Endothelial cell of umbilical vein (primary cell): ENCODE measurements around the gene SLC2A1. TPM values are rescaled to one million over a fixed set of nuclear protein-coding genes. Genes with fewer than 3 reads are reported as not detected.

ENCODE experiments used
- BruUV-seq: library from RNA; stranded (reverse); fragments of 400-500 nt; replicated peaks from 2 replicates; lab custom pipeline; 2021; lab: Mats Ljungman, UMichigan
- CTCF ChIA-PET: fragments of 300-600, 350-600 bp; sonication (Branson Sonifier 250); formaldehyde crosslinking; loops from one replicate; lab custom pipeline; 2021; ENCODE audit warnings: antibody characterized with exemption, inconsistent platforms; lab: Charles Lee
- POLR2A ChIA-PET: fragments of 300-600, 350-600 bp; sonication (Branson Sonifier 250); formaldehyde crosslinking; loops from one replicate; lab custom pipeline; 2021; ENCODE audit warnings: antibody characterized with exemption, inconsistent platforms; lab: Charles Lee
- DNase-seq: peaks from one replicate; pipeline ENCODE4 v3.0.0-alpha.2; 2011; ENCODE audit warnings: low read depth, low spot score
- FAIRE-seq: peaks from 2 replicates; lab custom pipeline; 2011; peaks lifted over from hg19 to GRCh38; lab: Jason Lieb, UNC
- H2AFZ ChIP-seq: 2 replicates; pipeline ENCODE4 v1.6.0; 2012; ENCODE audit warnings: low read depth, low read length, control low read depth, inconsistent platforms
- H3K27ac ChIP-seq: 2 replicates; pipeline ENCODE4 v1.5.1; 2011; ENCODE audit warnings: low read depth, mild to moderate bottlenecking, control low read depth, low read length, moderate library complexity; ENCODE audit not compliant: insufficient read depth
- H3K27me3 ChIP-seq, 2 experiments: 2 replicates each; pipeline versions ENCODE4 v1.6.0 to v1.6.1; 2011; ENCODE audit warnings: low read length in 2 of 2, mixed read lengths in 1 of 2; ENCODE audit not compliant: control insufficient read depth in 2 of 2, insufficient read depth in 2 of 2
- H3K36me3 ChIP-seq, 2 experiments: 2 replicates in 1 of 2; 3 replicates in 1 of 2; pipeline ENCODE4 v1.5.1; 2011; ENCODE audit warnings: low read length in 2 of 2, mild to moderate bottlenecking in 1 of 2, moderate library complexity in 1 of 2; ENCODE audit not compliant: control insufficient read depth in 2 of 2, insufficient read depth in 2 of 2; ENCODE audit errors: extremely low read depth in 1 of 2
- H3K4me1 ChIP-seq: 3 replicates; pipeline ENCODE4 v1.5.1; 2011; ENCODE audit warnings: mild to moderate bottlenecking, low read length; ENCODE audit not compliant: control insufficient read depth, insufficient read depth; ENCODE audit errors: extremely low read depth
- H3K4me2 ChIP-seq: 2 replicates; pipeline ENCODE4 v1.6.1; 2011; ENCODE audit warnings: low read length, control low read depth, mixed read lengths; ENCODE audit not compliant: insufficient read depth
- H3K4me3 ChIP-seq, 3 experiments: fragments of 200-600 bp in 1 of 3; sonication (generic), shearing (Covaris generic) in 1 of 3; replicated peaks in 1 of 3; 2 replicates each; pipeline ENCODE4 v1.5.1; 2011 to 2016; ENCODE audit warnings: control low read depth in 3 of 3, low read length in 3 of 3, mild to moderate bottlenecking in 2 of 3, inconsistent platforms in 1 of 3, low read depth in 1 of 3, moderate library complexity in 1 of 3; ENCODE audit not compliant: insufficient read depth in 1 of 3
- H3K79me2 ChIP-seq: 2 replicates; pipeline ENCODE4 v1.6.0; 2012; ENCODE audit warnings: low read length, inconsistent platforms; ENCODE audit not compliant: control insufficient read depth, insufficient read depth
- H3K9ac ChIP-seq: replicated peaks from 2 replicates; pipeline ENCODE3; 2011; ENCODE audit warnings: low read length, control low read depth; ENCODE audit not compliant: insufficient read depth; ENCODE audit errors: extremely low read depth
- H3K9me1 ChIP-seq: replicated peaks from 3 replicates; pipeline ENCODE4 v1.6.0; 2011; ENCODE audit warnings: mild to moderate bottlenecking, low read length; ENCODE audit not compliant: control insufficient read depth, insufficient read depth; ENCODE audit errors: extremely low read depth
- H3K9me3 ChIP-seq: replicated peaks from 2 replicates; pipeline ENCODE4 v1.5.1; 2012; ENCODE audit warnings: low read length, inconsistent platforms; ENCODE audit not compliant: control insufficient read depth, insufficient read depth
- H4K20me1 ChIP-seq: replicated peaks from 2 replicates; pipeline ENCODE3; 2011; ENCODE audit warnings: mild to moderate bottlenecking, low read length; ENCODE audit not compliant: control insufficient read depth, insufficient read depth; ENCODE audit errors: extremely low read depth
- EZH2 ChIP-seq: IDR thresholded peaks from 2 replicates; pipeline ENCODE4 v1.6.1; 2012; ENCODE audit warnings: borderline replicate concordance, low read depth, mild to moderate bottlenecking, moderate library complexity, low read length, inconsistent platforms; ENCODE audit not compliant: severe bottlenecking
- FOS ChIP-seq: IDR thresholded peaks from 2 replicates; pipeline ENCODE4 v1.6.1; 2011; ENCODE audit warnings: mild to moderate bottlenecking, low read length, moderate library complexity, borderline replicate concordance; ENCODE audit not compliant: insufficient read depth
- GATA2 ChIP-seq: IDR thresholded peaks from 2 replicates; pipeline ENCODE4 v1.7.0; 2011; ENCODE audit warnings: low read depth, mild to moderate bottlenecking, moderate library complexity, mixed read lengths, low read length; ENCODE audit not compliant: insufficient read length, insufficient read depth
- JUN ChIP-seq: IDR thresholded peaks from 2 replicates; pipeline ENCODE4 v1.6.1; 2011; ENCODE audit warnings: borderline replicate concordance, low read depth; ENCODE audit not compliant: insufficient read length, insufficient read depth
- MYC ChIP-seq: IDR thresholded peaks from one replicate; pipeline ENCODE4 v1.6.1; 2011; ENCODE audit warnings: mild to moderate bottlenecking, low read depth, low read length
- POLR2A ChIP-seq: IDR thresholded peaks from 2 replicates; pipeline ENCODE4 v1.6.1; 2012; ENCODE audit warnings: low read depth, mild to moderate bottlenecking, control low read depth, low read length
- POLR2AphosphoS5 ChIP-seq: IDR thresholded peaks from 2 replicates; pipeline ENCODE4 v1.6.1; 2012; ENCODE audit warnings: low read depth, mild to moderate bottlenecking, control low read depth, low read length, moderate library complexity; ENCODE audit not compliant: insufficient read depth
- dilution Hi-C: fragments of 300-500 bp; cut with MboI; formaldehyde crosslinking; loops from one replicate; pipeline ENCODE4 v1.15.0; 2019; ENCODE audit warnings: low sequenced_read_pairs; ENCODE audit not compliant: extremely low pct_ligation_motif_present
- intact Hi-C: fragments of 100-400 bp; cut with micrococcal nuclease; formaldehyde crosslinking; loops from one replicate; pipeline ENCODE4 v1.10.0; 2022
- polyA plus RNA-seq, 4 experiments: library from polyadenylated mRNA; depleted of rRNA in 3 of 4; stranded (reverse) in 3 of 4; unstranded in 1 of 4; fragments of >200 nt; gene quantifications; 2 replicates each; pipeline versions ENCODE4 v1.2.1 to v1.2.3, GENCODE V29; 2011 to 2012; ENCODE audit warnings: missing spikeins in 1 of 4
- total RNA-seq: library from RNA; stranded (reverse); gene quantifications from 2 replicates; pipeline ENCODE4 v1.2.3, GENCODE V29; 2021
- TF ChIP-seq, protein P1 (sequence below): IDR thresholded peaks from 2 replicates; pipeline ENCODE4 v1.6.1; 2011; ENCODE audit not compliant: insufficient read depth, insufficient read length
- TF ChIP-seq, protein P2 (sequence below), 2 donors: IDR thresholded peaks; 1 replicate in 1 of 2; 2 replicates in 1 of 2; pipeline ENCODE4 v1.5.1; 2011; ENCODE audit warnings: low read length in 2 of 2, mild to moderate bottlenecking in 2 of 2, moderate library complexity in 2 of 2, control low read depth in 1 of 2, inconsistent platforms in 1 of 2, low read depth in 1 of 2; ENCODE audit not compliant: insufficient read depth in 1 of 2; ENCODE audit errors: extremely low read depth in 1 of 2

SLC2A1 gene
- total and polyA plus RNA-seq, 2 donors (not counting 3 experiments of a cell fraction or from before 2014, with no cell fraction given): 42.2 to 46.5 TPM

DNA sequence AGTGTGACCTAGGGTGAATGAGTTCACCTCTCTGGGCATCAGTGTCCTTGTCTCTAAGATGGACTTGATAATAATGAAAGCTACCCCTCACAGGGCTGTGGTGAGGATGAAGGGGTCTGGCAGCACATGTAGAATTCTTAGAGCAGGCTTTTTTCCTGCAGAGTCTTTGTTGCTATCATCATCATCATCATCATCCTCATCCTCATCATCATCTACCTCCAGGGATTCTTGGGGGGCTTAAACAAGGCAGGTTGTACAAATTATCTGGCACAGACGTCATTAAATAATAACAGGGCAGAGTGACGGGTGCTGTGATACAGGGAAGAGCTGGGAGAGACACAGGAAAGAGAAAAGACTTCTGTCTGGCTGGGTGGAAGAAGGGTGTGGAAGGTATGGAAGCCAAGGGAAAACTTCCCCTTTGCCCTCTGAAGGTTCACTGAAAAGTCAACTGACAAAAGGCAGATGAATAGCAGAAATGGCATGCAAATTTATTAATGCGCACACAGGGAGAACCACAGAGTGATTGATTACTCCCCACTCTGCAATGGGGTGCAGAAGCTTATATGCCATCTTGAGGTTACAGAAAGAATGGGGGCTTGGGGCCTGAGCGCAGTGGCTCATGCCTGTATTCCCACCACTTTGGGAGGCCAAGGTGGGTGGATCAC lies 17.0 kb upstream of the SLC2A1 start:
- no peaks in the 10 kb centered on the region for H4K20me1 ChIP-seq
- H3K9me1 ChIP-seq: no peaks in the 10 kb centered on the region
- DNase-seq: no peak
- H3K4me2 ChIP-seq: no peak overlapping the region
- H3K9me3 ChIP-seq: no peaks in the 10 kb centered on the region
- no peak overlapping the region for H3K27ac ChIP-seq
- intact Hi-C loops: loop anchor here (2.0 to 5.0 kb wide), 2 partner anchors 17 to 92 kb away; partner anchors contain the start of gene SLC2A1
- no peak for TF ChIP-seq POLR2A
- TF ChIP-seq GATA2: no peak
- no peak for TF ChIP-seq EZH2
- TF ChIP-seq POLR2AphosphoS5: no peak
- no peak for TF ChIP-seq FOS
- TF ChIP-seq MYC: no peak
- TF ChIP-seq, protein P1, sequence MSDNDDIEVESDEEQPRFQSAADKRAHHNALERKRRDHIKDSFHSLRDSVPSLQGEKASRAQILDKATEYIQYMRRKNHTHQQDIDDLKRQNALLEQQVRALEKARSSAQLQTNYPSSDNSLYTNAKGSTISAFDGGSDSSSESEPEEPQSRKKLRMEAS: no peak
- TF ChIP-seq, protein P2, sequence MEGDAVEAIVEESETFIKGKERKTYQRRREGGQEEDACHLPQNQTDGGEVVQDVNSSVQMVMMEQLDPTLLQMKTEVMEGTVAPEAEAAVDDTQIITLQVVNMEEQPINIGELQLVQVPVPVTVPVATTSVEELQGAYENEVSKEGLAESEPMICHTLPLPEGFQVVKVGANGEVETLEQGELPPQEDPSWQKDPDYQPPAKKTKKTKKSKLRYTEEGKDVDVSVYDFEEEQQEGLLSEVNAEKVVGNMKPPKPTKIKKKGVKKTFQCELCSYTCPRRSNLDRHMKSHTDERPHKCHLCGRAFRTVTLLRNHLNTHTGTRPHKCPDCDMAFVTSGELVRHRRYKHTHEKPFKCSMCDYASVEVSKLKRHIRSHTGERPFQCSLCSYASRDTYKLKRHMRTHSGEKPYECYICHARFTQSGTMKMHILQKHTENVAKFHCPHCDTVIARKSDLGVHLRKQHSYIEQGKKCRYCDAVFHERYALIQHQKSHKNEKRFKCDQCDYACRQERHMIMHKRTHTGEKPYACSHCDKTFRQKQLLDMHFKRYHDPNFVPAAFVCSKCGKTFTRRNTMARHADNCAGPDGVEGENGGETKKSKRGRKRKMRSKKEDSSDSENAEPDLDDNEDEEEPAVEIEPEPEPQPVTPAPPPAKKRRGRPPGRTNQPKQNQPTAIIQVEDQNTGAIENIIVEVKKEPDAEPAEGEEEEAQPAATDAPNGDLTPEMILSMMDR (IDR thresholded peaks at IDR 0.05; ENCODE audit: extremely low read depth in 1 of 2, insufficient read depth in 1 of 2, low read depth in 1 of 2, low read length in 2 of 2): no peak
- no peak for TF ChIP-seq JUN
- H3K4me1 ChIP-seq: peaks cover 12% of the 10 kb centered on the region
- ChIA-PET POLR2A (no interaction called here), CTCF (interaction anchor here (1.9 to 2.2 kb wide), 3 partner anchors 7 to 98 kb away, joined by 5 to 18 read pairs (median 5); no protein-coding TSS in a partner anchor)
- H3K9ac ChIP-seq: no peak overlapping the region
- H3K36me3 ChIP-seq: no peaks in the 10 kb centered on the region
- no peak for FAIRE-seq
- no peaks in the 10 kb centered on the region for H3K27me3 ChIP-seq
- BruUV-seq: no TSS peak
- H2AFZ ChIP-seq: no peak overlapping the region
- dilution Hi-C loops: no loop called here
- H3K4me3 ChIP-seq: no peak overlapping the region
- no peaks in the 10 kb centered on the region for H3K79me2 ChIP-seq
